ENCODE results near the gene ALDH1L2. TPM values are rescaled to one million over a fixed set of nuclear protein-coding genes. Genes with fewer than 3 reads are reported as not detected.

The ALDH1L2 gene
- total and polyA plus RNA-seq, 9 of the 15 experiments (the other 6 are each of a cell fraction or from before 2014, with no cell fraction given): 1.1 to 9.9 (median 3.8) TPM

DNA sequence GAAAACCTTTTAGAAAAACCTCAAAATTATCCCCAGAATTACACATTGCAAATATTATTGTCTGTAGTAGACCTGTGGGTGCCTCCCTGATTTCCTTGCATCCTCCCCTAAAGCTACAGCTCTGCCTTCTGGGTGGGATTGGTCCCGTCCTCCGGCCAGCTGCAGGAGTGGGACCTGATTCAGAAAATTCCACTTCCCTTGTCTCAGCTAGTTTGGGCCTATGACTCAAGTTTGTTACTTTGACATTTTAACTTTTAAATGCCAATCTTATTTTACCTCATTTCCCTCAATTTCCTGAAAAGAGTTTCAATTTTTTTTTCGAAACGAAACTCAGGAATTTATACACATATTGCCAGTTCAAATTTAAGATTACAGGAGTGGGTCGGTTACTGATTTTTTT, 113.0 kb downstream of the ALDH1L2 start:
- Histone ChIP-seq H3K27ac (ENCODE audit: extremely low read depth, low read depth, low read length) (no peak overlapping the region), H3K27me3 (ENCODE audit: control insufficient read depth in 2 of 2, insufficient read depth in 2 of 2, low read length in 2 of 2) (peaks cover 9 to 14% of the 10 kb centered on the region in 2 experiments; a peak in 3 of 5 replicates), H3K4me2 (ENCODE audit: insufficient read depth, low read length) (no peak overlapping the region), H3K4me1 (replicated peaks in 1 of 2; ENCODE audit: control insufficient read depth in 2 of 2, insufficient read depth in 2 of 2, low read length in 2 of 2) (no peaks in the 10 kb centered on the region), H3K9me3 (replicated peaks; ENCODE audit: control insufficient read depth, insufficient read depth, low read depth, low read length) (no peaks in the 10 kb centered on the region), H3K4me3 (no peak overlapping the region), H2AFZ (ENCODE audit: low read depth, low read length) (no peak overlapping the region), H3K9me1 (ENCODE audit: control insufficient read depth, insufficient read depth, low read length) (no peaks in the 10 kb centered on the region), H4K20me1 (replicated peaks; ENCODE audit: control insufficient read depth, insufficient read depth, low read length) (no peaks in the 10 kb centered on the region), H3K79me2 (ENCODE audit: control insufficient read depth, insufficient read depth, low read length) (no peaks in the 10 kb centered on the region), H3K9ac (ENCODE audit: insufficient read depth in 1 of 2, low read depth in 2 of 2, low read length in 2 of 2) (no peak overlapping the region), H3K36me3 (ENCODE audit: control insufficient read depth, insufficient read depth, low read length) (no peaks in the 10 kb centered on the region)
- CTCF ChIA-PET (ENCODE audit: low intra/inter-chr PET ratio): no interaction called here
- ATAC-seq (no peak), FAIRE-seq (no peak), DNase-seq (ENCODE audit: extremely low read depth in 1 of 4, low spot score in 3 of 4) (no peak)
- BruUV-seq (replicated peaks): no TSS peak
- 2% methylated on average over 5 of the region's 5 CpGs for WGBS (ENCODE audit: insufficient coverage, low coverage, missing lambda C conversion rate)
- no peak for TF ChIP-seq ZNF197 (CRISPR knock-in tag; IDR thresholded peaks at IDR 0.05; ENCODE audit: low read depth)
- POLR2A ChIA-PET: interaction anchor here (0.6 to 0.7 kb wide), 2 partner anchors 29 to 237 kb away, joined by 3 read pairs; no protein-coding TSS in a partner anchor
- intact Hi-C loops (cut with micrococcal nuclease): no loop called here
- in situ Hi-C loops (cut with MboI): no loop called here

Other genes with a start within 250 kb of the ALDH1L2 start
- gene SLC41A2, start 126.2 kb downstream of the ALDH1L2 start, total RNA-seq (2014; rRNA removed): 0.04 TPM in 1 of 2 replicates, not detected in the other
- 0.26 and 0.36 TPM in 2 replicates for gene SLC41A2, start 126.2 kb downstream of the ALDH1L2 start, total RNA-seq (2014; rRNA removed; fragmentation: Illumina TruSeq; extraction: Trizol)
- 0.04 and 0.47 TPM in 2 replicates for gene SLC41A2, start 126.2 kb downstream of the ALDH1L2 start, total RNA-seq (2015; rRNA removed; fragmentation: Illumina TruSeq; extraction: Trizol)
- 0.47 and 0.89 TPM in 2 replicates for gene SLC41A2, start 126.2 kb downstream of the ALDH1L2 start, total RNA-seq (2021)
- gene SLC41A2, start 126.2 kb downstream of the ALDH1L2 start, polyA plus RNA-seq (2011; rRNA removed): 0.07 and 0.24 TPM in 2 replicates
- 0.03 and 0.04 TPM in 2 replicates for gene SLC41A2, start 126.2 kb downstream of the ALDH1L2 start, polyA plus RNA-seq (2014; fragmentation: Illumina TruSeq; extraction: Trizol)
- under 1 TPM; 0.01 to 0.08 TPM for gene SLC41A2, start 126.2 kb downstream of the ALDH1L2 start, polyA plus RNA-seq (2014; fragmentation: Nextera tagmentation; extraction: Ambion mirVana)
- gene SLC41A2, start 126.2 kb downstream of the ALDH1L2 start, polyA plus RNA-seq (2014; rRNA removed): 0.05 and 0.09 TPM in 2 replicates
- 36.2 and 38.5 TPM in 2 replicates for gene NOPCHAP1, start 98.1 kb downstream of the ALDH1L2 start, total RNA-seq (2014; rRNA removed)
- gene NOPCHAP1, start 98.1 kb downstream of the ALDH1L2 start, total RNA-seq (2014; rRNA removed; fragmentation: Illumina TruSeq; extraction: Trizol): 39.9 and 43.8 TPM in 2 replicates
- gene NOPCHAP1, start 98.1 kb downstream of the ALDH1L2 start, total RNA-seq (2015; rRNA removed; fragmentation: Illumina TruSeq; extraction: Trizol): 30.3 and 32.0 TPM in 2 replicates
- 32.7 and 35.1 TPM in 2 replicates for gene NOPCHAP1, start 98.1 kb downstream of the ALDH1L2 start, total RNA-seq (2021)
- 14.7 and 19.4 TPM in 2 replicates for gene NOPCHAP1, start 98.1 kb downstream of the ALDH1L2 start, polyA plus RNA-seq (2011; rRNA removed)
- gene NOPCHAP1, start 98.1 kb downstream of the ALDH1L2 start, polyA plus RNA-seq (2014; fragmentation: Illumina TruSeq; extraction: Trizol): 33.4 and 37.9 TPM in 2 replicates
- 100 to 1,000 TPM in 1 of 2 experiments, 10 to 100 TPM in 1; 98.7 to 108 TPM for gene NOPCHAP1, start 98.1 kb downstream of the ALDH1L2 start, polyA plus RNA-seq (2014; fragmentation: Nextera tagmentation; extraction: Ambion mirVana)
- 19.7 and 22.3 TPM in 2 replicates for gene NOPCHAP1, start 98.1 kb downstream of the ALDH1L2 start, polyA plus RNA-seq (2014; rRNA removed)
- 18.2 and 21.1 TPM in 2 replicates for gene WASHC4, start 23.3 kb upstream of the ALDH1L2 start, total RNA-seq (2014; rRNA removed)
- gene WASHC4, start 23.3 kb upstream of the ALDH1L2 start, total RNA-seq (2014; rRNA removed; fragmentation: Illumina TruSeq; extraction: Trizol): 36.2 and 39.5 TPM in 2 replicates
- gene WASHC4, start 23.3 kb upstream of the ALDH1L2 start, total RNA-seq (2015; rRNA removed; fragmentation: Illumina TruSeq; extraction: Trizol): 32.1 and 38.5 TPM in 2 replicates
- gene WASHC4, start 23.3 kb upstream of the ALDH1L2 start, total RNA-seq (2021): 24.1 and 25.4 TPM in 2 replicates
- gene WASHC4, start 23.3 kb upstream of the ALDH1L2 start, polyA plus RNA-seq (2011; rRNA removed): 18.7 and 28.2 TPM in 2 replicates
- 16.9 and 21.3 TPM in 2 replicates for gene WASHC4, start 23.3 kb upstream of the ALDH1L2 start, polyA plus RNA-seq (2014; fragmentation: Illumina TruSeq; extraction: Trizol)
- gene WASHC4, start 23.3 kb upstream of the ALDH1L2 start, polyA plus RNA-seq (2014; fragmentation: Nextera tagmentation; extraction: Ambion mirVana): 10 to 100 TPM; 12.5 to 13.3 TPM
- gene WASHC4, start 23.3 kb upstream of the ALDH1L2 start, polyA plus RNA-seq (2014; rRNA removed): 13.9 and 23.2 TPM in 2 replicates
- gene APPL2, start 151.7 kb upstream of the ALDH1L2 start, total RNA-seq (2014; rRNA removed): 3.8 and 5.2 TPM in 2 replicates
- 8.2 and 8.5 TPM in 2 replicates for gene APPL2, start 151.7 kb upstream of the ALDH1L2 start, total RNA-seq (2014; rRNA removed; fragmentation: Illumina TruSeq; extraction: Trizol)
- 6.7 and 9.0 TPM in 2 replicates for gene APPL2, start 151.7 kb upstream of the ALDH1L2 start, total RNA-seq (2015; rRNA removed; fragmentation: Illumina TruSeq; extraction: Trizol)
- gene APPL2, start 151.7 kb upstream of the ALDH1L2 start, total RNA-seq (2021): 7.5 and 8.0 TPM in 2 replicates
- 11.4 and 14.4 TPM in 2 replicates for gene APPL2, start 151.7 kb upstream of the ALDH1L2 start, polyA plus RNA-seq (2011; rRNA removed)
- gene APPL2, start 151.7 kb upstream of the ALDH1L2 start, polyA plus RNA-seq (2014; fragmentation: Illumina TruSeq; extraction: Trizol): 7.8 and 13.6 TPM in 2 replicates
- gene APPL2, start 151.7 kb upstream of the ALDH1L2 start, polyA plus RNA-seq (2014; fragmentation: Nextera tagmentation; extraction: Ambion mirVana): 1 to 10 TPM; 2.1 to 3.3 TPM
- gene APPL2, start 151.7 kb upstream of the ALDH1L2 start, polyA plus RNA-seq (2014; rRNA removed): 8.6 and 8.9 TPM in 2 replicates
- not detected in 2 replicates for gene C12orf75, start 246.2 kb upstream of the ALDH1L2 start, total RNA-seq (2014; rRNA removed)
- gene C12orf75, start 246.2 kb upstream of the ALDH1L2 start, total RNA-seq (2014; rRNA removed; fragmentation: Illumina TruSeq; extraction: Trizol): 0.29 and 0.36 TPM in 2 replicates
- not detected in 2 replicates for gene C12orf75, start 246.2 kb upstream of the ALDH1L2 start, total RNA-seq (2015; rRNA removed; fragmentation: Illumina TruSeq; extraction: Trizol)
- 0.56 and 0.80 TPM in 2 replicates for gene C12orf75, start 246.2 kb upstream of the ALDH1L2 start, total RNA-seq (2021)
- 0.28 and 0.82 TPM in 2 replicates for gene C12orf75, start 246.2 kb upstream of the ALDH1L2 start, polyA plus RNA-seq (2011; rRNA removed)
- gene C12orf75, start 246.2 kb upstream of the ALDH1L2 start, polyA plus RNA-seq (2014; fragmentation: Illumina TruSeq; extraction: Trizol): 0.16 and 0.29 TPM in 2 replicates
- under 1 TPM in 1 of 2 experiments, not detected in 1; 0.06 TPM for gene C12orf75, start 246.2 kb upstream of the ALDH1L2 start, polyA plus RNA-seq (2014; fragmentation: Nextera tagmentation; extraction: Ambion mirVana)
- gene C12orf75, start 246.2 kb upstream of the ALDH1L2 start, polyA plus RNA-seq (2014; rRNA removed): 0.16 TPM in 1 of 2 replicates, not detected in the other

Measured in K562 (cell line).